Esophagus squamous epithelium (tissue), 4 donors: Measurements from ENCODE around the gene LTF.

Source experiments
- CTCF ChIP-seq, 6 experiments: fragments of 450-650 bp in 4 of 6; fragments of 200-600 bp in 2 of 6; sonication (generic) in 2 of 6; IDR thresholded peaks; one replicate each; pipeline ENCODE4 v1.5.1; 2016 to 2019; ENCODE audit warnings: antibody characterized with exemption in 6 of 6, mild to moderate bottlenecking in 4 of 6, moderate library complexity in 4 of 6
- POLR2A ChIP-seq, 4 donors: fragments of 450-650 bp; IDR thresholded peaks; one replicate each; pipeline ENCODE4 v1.6.1; 2017; ENCODE audit warnings: antibody characterized with exemption in 4 of 4, mild to moderate bottlenecking in 4 of 4, moderate library complexity in 3 of 4

GRCh38 chr3:46420931-46421330, 43.8 kb downstream of the LTF start:
- TF ChIP-seq CTCF (IDR thresholded peaks at IDR 0.05) (no peak), POLR2A (IDR thresholded peaks at IDR 0.05) (no peak)
